PC-3 (cell line): ENCODE results near the gene HSPB6. TPM values are rescaled to one million over a fixed set of nuclear protein-coding genes. Genes with fewer than 3 reads are reported as not detected.

Experiments used
- ATAC-seq: fragments of 200-7000 bp; cut with Tn5 transposase; 2 replicates; pipeline ENCODE4 v1.9.1; 2020; ENCODE audit warnings: mild to moderate bottlenecking, moderate library complexity
- BruUV-seq: library from RNA; stranded (reverse); fragments of 400-500 nt; replicated peaks from 2 replicates; lab custom pipeline; 2021; lab: Mats Ljungman, UMichigan
- CTCF ChIA-PET: fragments of 300-600 bp; sonication (Branson Sonifier 250); formaldehyde crosslinking; loops from one replicate; lab custom pipeline; 2022; ENCODE audit warnings: antibody characterized with exemption; lab: Charles Lee
- POLR2A ChIA-PET: fragments of 300-600 bp; sonication (Branson Sonifier 250); formaldehyde crosslinking; loops from one replicate; lab custom pipeline; 2022; ENCODE audit warnings: antibody characterized with exemption; ENCODE audit not compliant: unreplicated experiment; lab: Charles Lee
- DNase-seq: peaks from one replicate; pipeline ENCODE4 v3.0.0-alpha.2; 2015
- H2AFZ ChIP-seq: fragments of 300-600 bp; sonication (generic); 2 replicates; pipeline ENCODE4 v1.6.0; 2016; ENCODE audit warnings: antibody characterized with exemption, low read length
- H3F3A ChIP-seq: fragments of 300-600 bp; sonication (generic); one replicate; pipeline ENCODE4 v1.6.0; 2017; ENCODE audit warnings: antibody characterized with exemption, low read length, control low read depth, mild to moderate bottlenecking; ENCODE audit not compliant: unreplicated experiment
- H3K27ac ChIP-seq: fragments of 300-600 bp; sonication (generic); 2 replicates; pipeline ENCODE4 v1.5.1; 2016; ENCODE audit warnings: mild to moderate bottlenecking, low read length
- H3K27me3 ChIP-seq: fragments of 300-600 bp; sonication (generic); 2 replicates; pipeline ENCODE4 v1.6.1; 2016; ENCODE audit warnings: low read length, mixed read lengths
- H3K36me3 ChIP-seq: fragments of 300-600 bp; sonication (generic); 2 replicates; pipeline ENCODE4 v1.6.1; 2016; ENCODE audit warnings: low read depth, mixed run types, low read length, mixed read lengths
- H3K4me1 ChIP-seq: fragments of 300-600 bp; sonication (generic); 2 replicates; pipeline ENCODE4 v1.5.1; 2016; ENCODE audit warnings: low read length; ENCODE audit not compliant: insufficient read depth
- H3K4me2 ChIP-seq: fragments of 300-600 bp; sonication (generic); 2 replicates; pipeline ENCODE4 v1.6.0; 2016; ENCODE audit warnings: low read length
- H3K4me3 ChIP-seq: fragments of 300-600 bp; sonication (generic); 2 replicates; pipeline ENCODE4 v1.5.1; 2016; ENCODE audit warnings: mild to moderate bottlenecking, low read length, mixed read lengths
- H3K79me2 ChIP-seq: fragments of 300-600 bp; sonication (generic); 2 replicates; pipeline ENCODE4 v1.6.1; 2017; ENCODE audit warnings: low read length, mixed read lengths
- H3K9ac ChIP-seq: fragments of 300-600 bp; sonication (generic); 2 replicates; pipeline ENCODE4 v1.6.0; 2016; ENCODE audit warnings: mild to moderate bottlenecking, low read length
- H3K9me2 ChIP-seq: fragments of 300-600 bp; sonication (generic); replicated peaks from 2 replicates; pipeline ENCODE4 v1.6.1; 2016; ENCODE audit warnings: mixed run types, low read length, mixed read lengths
- H3K9me3 ChIP-seq: fragments of 300-600 bp; sonication (generic); 2 replicates; pipeline ENCODE4 v1.6.1; 2016; ENCODE audit warnings: low read length, mixed read lengths
- H4K20me1 ChIP-seq: fragments of 300-600 bp; sonication (generic); 2 replicates; pipeline ENCODE4 v1.6.1; 2016; ENCODE audit warnings: low read length, mixed read lengths
- CTCF ChIP-seq: fragments of 300-600 bp; sonication (generic); conservative IDR thresholded peaks from 2 replicates; pipeline ENCODE4 v1.5.1; 2017; ENCODE audit warnings: antibody characterized with exemption, low read depth, mild to moderate bottlenecking, low read length
- EZH2 ChIP-seq: fragments of 300-600 bp; sonication (generic); IDR thresholded peaks from one replicate; pipeline ENCODE4 v1.6.1; 2017; ENCODE audit warnings: antibody characterized with exemption, mild to moderate bottlenecking, low read length; ENCODE audit not compliant: unreplicated experiment
- EZH2phosphoT487 ChIP-seq: fragments of 300-600 bp; sonication (generic); IDR thresholded peaks from 2 replicates; pipeline ENCODE4 v1.6.1; 2018; ENCODE audit warnings: mild to moderate bottlenecking, antibody characterized with exemption, low read length, borderline replicate concordance
- intact Hi-C: fragments of 100-400 bp; cut with micrococcal nuclease; formaldehyde crosslinking; loops from 2 replicates; pipeline ENCODE4 v1.9.0; 2023
- total RNA-seq: library from RNA; depleted of rRNA; stranded (reverse); fragments of >200 nt; gene quantifications from 2 replicates; pipeline ENCODE4 v1.2.3, GENCODE V29; 2014

Gene HSPB6
- total RNA-seq, 1 experiment from 2014 or later: not detected

- Histone ChIP-seq H3K4me1 (0 out of 2 replicates have a peak, but pooled peaks cover 4% of the 10 kb centered on the region), H3K4me3 (no peak overlapping the region), H3K27ac (no peak overlapping the region), H3K9ac (no peak overlapping the region), H3F3A (no peaks in the 10 kb centered on the region), H4K20me1 (no peaks in the 10 kb centered on the region), H3K79me2 (no peaks in the 10 kb centered on the region), H2AFZ (no peak overlapping the region), H3K36me3 (no peaks in the 10 kb centered on the region; the same call in 1 of the 2 replicates), H3K9me3 (no peaks in the 10 kb centered on the region), H3K27me3 (no peaks in the 10 kb centered on the region), H3K4me2 (no peak overlapping the region), H3K9me2 (no peaks in the 10 kb centered on the region)
- intact Hi-C loops: no loop called here
- DNase-seq: no peak
- POLR2A ChIA-PET: no interaction called here
- TF ChIP-seq EZH2phosphoT487 (no peak), EZH2 (no peak), CTCF (no peak)
- BruUV-seq: TSS peak; percentile 43
- no peak for ATAC-seq
- CTCF ChIA-PET: no interaction called here
Measured at GRCh38 chr19:35738021-35738886, 18.6 kb downstream of the HSPB6 start.

- Histone ChIP-seq H3K36me3 (no peaks in the 10 kb centered on the region; the same call in 1 of the 2 replicates), H3F3A (no peaks in the 10 kb centered on the region), H3K4me2 (no peak overlapping the region), H4K20me1 (no peaks in the 10 kb centered on the region), H3K27me3 (no peaks in the 10 kb centered on the region), H3K9ac (no peak overlapping the region), H3K4me1 (0 out of 2 replicates have a peak, but pooled peaks cover 4% of the 10 kb centered on the region), H3K27ac (no peak overlapping the region), H3K4me3 (no peak overlapping the region), H3K79me2 (no peaks in the 10 kb centered on the region), H2AFZ (no peak overlapping the region), H3K9me2 (no peaks in the 10 kb centered on the region), H3K9me3 (no peaks in the 10 kb centered on the region)
- ATAC-seq (no peak), DNase-seq (peak; percentile 18)
- no peak for TF ChIP-seq EZH2phosphoT487
- 0 out of 2 replicates have a peak, but pooled peaks have one; percentile 25 for TF ChIP-seq CTCF
- ChIA-PET CTCF (interaction anchor here (0.5 kb wide), 1 partner anchor 43 kb away, joined by 3 read pairs; no protein-coding TSS in a partner anchor), POLR2A (no interaction called here)
- intact Hi-C loops: no loop called here
- BruUV-seq: no TSS peak
Measured at GRCh38 chr19:35736913-35737886, 19.6 kb downstream of the HSPB6 start.
